ENCODE data around the gene KCNE4.

The KCNE4 gene

GRCh38 chr2:223050900-223051504 lies 988 bp upstream of the KCNE4 start:
- H3K4me3 ChIP-seq (replicated peaks; ENCODE audit: low read depth, low read length) = peak overlapping the region; percentile 59
- DNase-seq (ENCODE audit: extremely low read depth, low read depth) = no peak
- no peak for TF ChIP-seq CTCF (IDR thresholded peaks at IDR 0.05; ENCODE audit: low read depth, low read length, missing control alignments)

- peak overlapping the region; percentile 59 for H3K4me3 ChIP-seq (replicated peaks; ENCODE audit: low read depth, low read length)
- TF ChIP-seq CTCF (IDR thresholded peaks at IDR 0.05; ENCODE audit: low read depth, low read length, missing control alignments) = no peak
- no peak for DNase-seq (ENCODE audit: extremely low read depth, low read depth)
Observed at GRCh38 chr2:223052548-223053483, 826 bp downstream of the KCNE4 start.

DNA sequence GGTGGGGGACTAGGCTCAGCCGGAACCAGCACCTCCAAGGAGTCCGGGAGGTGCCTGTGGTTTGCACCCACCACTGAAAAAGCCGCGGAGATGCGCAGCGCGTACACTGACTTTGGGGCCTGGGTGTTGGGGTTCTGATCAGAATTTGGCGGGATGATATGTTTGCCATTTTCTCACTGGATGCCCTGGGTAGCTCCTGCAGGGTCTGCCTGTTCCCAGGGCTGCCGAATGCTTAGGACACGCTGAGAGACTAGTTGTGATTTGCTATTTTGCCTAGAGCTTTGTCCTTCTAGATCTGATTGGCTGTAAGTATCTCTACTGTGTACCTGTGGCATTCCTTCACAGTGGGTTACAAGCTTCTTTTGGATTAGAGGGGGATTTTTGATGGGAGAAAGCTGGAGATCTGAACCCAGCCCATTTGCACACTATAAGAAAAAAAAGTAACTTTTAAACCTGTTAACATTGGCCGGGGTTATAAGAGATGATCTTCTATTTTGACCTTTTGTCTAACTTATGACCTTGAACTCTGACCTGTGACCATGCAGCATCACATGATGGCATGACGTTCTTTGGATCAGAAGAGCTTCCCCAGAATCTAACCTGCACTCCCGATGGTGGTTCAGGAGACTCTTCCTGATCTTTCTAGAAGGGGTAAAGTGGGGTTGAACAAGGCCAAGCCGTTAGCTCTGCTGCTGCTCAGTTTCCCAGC lies 1.6 kb downstream of the KCNE4 start:
- peak overlapping the region; percentile 59 for H3K4me3 ChIP-seq (replicated peaks; ENCODE audit: low read depth, low read length)
- no peak for DNase-seq (ENCODE audit: extremely low read depth, low read depth)
- no peak for TF ChIP-seq CTCF (IDR thresholded peaks at IDR 0.05; ENCODE audit: low read depth, low read length, missing control alignments)

DNA sequence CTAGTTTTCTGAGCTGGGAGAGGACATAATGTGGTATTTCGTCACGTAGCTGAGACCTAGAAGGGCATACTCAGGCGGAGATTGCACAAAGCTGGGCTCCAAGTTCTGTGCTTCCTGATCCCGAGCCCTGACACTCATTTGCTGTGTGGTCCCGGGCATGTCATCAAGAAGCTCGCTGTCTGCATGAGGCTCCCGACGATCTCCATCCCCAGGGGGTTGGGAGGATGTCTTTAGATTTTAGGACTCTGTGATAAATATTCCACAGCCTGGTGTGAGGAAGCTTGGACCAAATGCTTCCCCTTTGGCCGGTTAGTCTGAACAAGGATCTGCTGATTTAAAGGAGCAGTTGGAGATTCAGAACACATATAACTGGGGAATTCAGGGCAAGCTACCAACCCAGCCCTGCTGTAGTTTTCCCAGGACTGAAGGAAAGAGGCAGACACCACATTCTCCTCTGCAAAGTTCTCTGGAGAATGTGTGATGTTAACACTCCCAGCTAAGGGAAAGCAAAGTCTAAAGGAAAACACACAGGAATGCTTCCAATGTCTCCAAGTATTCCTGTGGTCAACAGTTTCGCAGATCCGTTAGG lies 2.3 kb downstream of the KCNE4 start:
- TF ChIP-seq CTCF (IDR thresholded peaks at IDR 0.05; ENCODE audit: low read depth, low read length, missing control alignments) = no peak
- DNase-seq (ENCODE audit: extremely low read depth, low read depth) = no peak
- peak overlapping the region; percentile 59 for H3K4me3 ChIP-seq (replicated peaks; ENCODE audit: low read depth, low read length)

- no peak for DNase-seq (ENCODE audit: extremely low read depth, low read depth)
- no peak for TF ChIP-seq CTCF (IDR thresholded peaks at IDR 0.05; ENCODE audit: low read depth, low read length, missing control alignments)
- no peak overlapping the region for H3K4me3 ChIP-seq (replicated peaks; ENCODE audit: low read depth, low read length)
Observed at GRCh38 chr2:223055140-223055539, 3.1 kb downstream of the KCNE4 start.

GRCh38 chr2:223055836-223056235 lies 3.8 kb downstream of the KCNE4 start:
- no peak for DNase-seq (ENCODE audit: extremely low read depth, low read depth)
- H3K4me3 ChIP-seq (replicated peaks; ENCODE audit: low read depth, low read length) = no peak overlapping the region; the same call in 1 of the 2 replicates
- no peak for TF ChIP-seq CTCF (IDR thresholded peaks at IDR 0.05; ENCODE audit: low read depth, low read length, missing control alignments)
